ENCODE results near the gene TIMELESS.

DNA sequence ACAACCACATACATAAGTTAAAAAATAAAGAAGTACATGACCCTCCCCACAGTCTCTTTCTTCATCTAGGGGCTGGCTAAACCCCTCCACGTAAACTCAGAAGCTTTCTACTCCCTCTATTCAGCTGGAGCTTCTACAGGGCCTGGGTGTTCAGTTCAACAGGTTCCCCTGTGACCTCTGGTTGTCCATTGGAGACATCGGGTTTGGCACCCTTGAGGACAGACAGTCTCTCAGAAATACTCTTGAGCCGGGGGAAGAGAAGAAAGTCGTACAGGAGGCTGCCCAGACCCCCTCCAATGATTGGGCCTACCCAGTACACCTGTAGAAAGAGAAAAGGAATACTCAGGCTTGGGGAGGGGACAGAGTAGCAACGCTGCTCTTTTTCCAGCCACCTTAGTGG, 1.9 kb upstream of the TIMELESS start:
- TF ChIP-seq, protein P1, sequence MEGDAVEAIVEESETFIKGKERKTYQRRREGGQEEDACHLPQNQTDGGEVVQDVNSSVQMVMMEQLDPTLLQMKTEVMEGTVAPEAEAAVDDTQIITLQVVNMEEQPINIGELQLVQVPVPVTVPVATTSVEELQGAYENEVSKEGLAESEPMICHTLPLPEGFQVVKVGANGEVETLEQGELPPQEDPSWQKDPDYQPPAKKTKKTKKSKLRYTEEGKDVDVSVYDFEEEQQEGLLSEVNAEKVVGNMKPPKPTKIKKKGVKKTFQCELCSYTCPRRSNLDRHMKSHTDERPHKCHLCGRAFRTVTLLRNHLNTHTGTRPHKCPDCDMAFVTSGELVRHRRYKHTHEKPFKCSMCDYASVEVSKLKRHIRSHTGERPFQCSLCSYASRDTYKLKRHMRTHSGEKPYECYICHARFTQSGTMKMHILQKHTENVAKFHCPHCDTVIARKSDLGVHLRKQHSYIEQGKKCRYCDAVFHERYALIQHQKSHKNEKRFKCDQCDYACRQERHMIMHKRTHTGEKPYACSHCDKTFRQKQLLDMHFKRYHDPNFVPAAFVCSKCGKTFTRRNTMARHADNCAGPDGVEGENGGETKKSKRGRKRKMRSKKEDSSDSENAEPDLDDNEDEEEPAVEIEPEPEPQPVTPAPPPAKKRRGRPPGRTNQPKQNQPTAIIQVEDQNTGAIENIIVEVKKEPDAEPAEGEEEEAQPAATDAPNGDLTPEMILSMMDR (conservative IDR thresholded peaks at IDR 0.05; ENCODE audit: low read depth, low read length): no peak
- no peak for TF ChIP-seq EZH2 (IDR thresholded peaks at IDR 0.05; ENCODE audit: borderline replicate concordance, low read depth, low read length, poor library complexity, severe bottlenecking)

All from A673 (cell line).